GM19351 (cell line): ENCODE results near the gene CCDC142.
A peak's percentile ranks its signal among the peaks of the same experiment; 100 is the strongest.
"Not testable (repeated sequence)": the region's sequence is repeated elsewhere in the genome, so short reads cannot be mapped to it uniquely, and the experiment has no call there.

Source experiments
- ATAC-seq: cut with Tn5 transposase; IDR thresholded peaks from one replicate; pipeline ENCODE4 v1.9.1; 2021; ENCODE audit warnings: mild to moderate bottlenecking, moderate library complexity; ENCODE audit not compliant: unreplicated experiment

Gene CCDC142

DNA sequence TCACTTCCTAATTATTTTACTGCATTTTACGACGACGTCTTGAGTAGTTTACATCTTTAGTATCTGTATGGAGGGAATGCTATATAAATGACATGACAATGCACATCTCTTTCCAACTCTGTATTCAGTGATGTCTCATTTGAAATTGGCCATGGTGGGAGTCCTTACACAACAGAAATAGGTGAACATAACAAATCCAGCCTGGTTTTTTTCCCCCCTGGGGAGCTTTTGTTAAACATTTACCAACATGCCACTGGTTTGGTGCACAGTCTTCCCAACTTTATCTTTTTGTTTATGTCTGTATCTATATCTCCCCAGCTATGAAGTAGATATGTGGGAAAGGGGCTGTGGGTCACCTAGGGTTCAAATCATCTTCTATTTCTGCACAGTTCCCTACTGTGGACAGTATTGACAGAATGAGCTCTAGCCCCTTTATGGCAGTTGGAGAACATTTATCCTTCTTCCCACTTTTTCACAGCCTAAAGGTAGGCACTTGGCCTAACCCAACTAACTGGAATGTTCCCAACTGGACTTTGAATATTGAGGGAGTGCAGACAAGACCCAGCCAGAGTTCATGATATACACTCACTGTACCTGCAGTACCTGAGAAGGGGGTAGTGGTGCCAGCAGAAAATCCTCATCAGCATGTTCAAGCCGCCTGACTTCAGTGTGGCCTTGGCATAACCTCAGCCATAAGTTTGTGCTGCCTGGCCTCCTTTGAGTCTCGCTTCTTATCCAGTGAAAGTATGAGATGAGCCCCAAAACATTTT, 35.4 kb downstream of the CCDC142 start:
- no peak for ATAC-seq

DNA sequence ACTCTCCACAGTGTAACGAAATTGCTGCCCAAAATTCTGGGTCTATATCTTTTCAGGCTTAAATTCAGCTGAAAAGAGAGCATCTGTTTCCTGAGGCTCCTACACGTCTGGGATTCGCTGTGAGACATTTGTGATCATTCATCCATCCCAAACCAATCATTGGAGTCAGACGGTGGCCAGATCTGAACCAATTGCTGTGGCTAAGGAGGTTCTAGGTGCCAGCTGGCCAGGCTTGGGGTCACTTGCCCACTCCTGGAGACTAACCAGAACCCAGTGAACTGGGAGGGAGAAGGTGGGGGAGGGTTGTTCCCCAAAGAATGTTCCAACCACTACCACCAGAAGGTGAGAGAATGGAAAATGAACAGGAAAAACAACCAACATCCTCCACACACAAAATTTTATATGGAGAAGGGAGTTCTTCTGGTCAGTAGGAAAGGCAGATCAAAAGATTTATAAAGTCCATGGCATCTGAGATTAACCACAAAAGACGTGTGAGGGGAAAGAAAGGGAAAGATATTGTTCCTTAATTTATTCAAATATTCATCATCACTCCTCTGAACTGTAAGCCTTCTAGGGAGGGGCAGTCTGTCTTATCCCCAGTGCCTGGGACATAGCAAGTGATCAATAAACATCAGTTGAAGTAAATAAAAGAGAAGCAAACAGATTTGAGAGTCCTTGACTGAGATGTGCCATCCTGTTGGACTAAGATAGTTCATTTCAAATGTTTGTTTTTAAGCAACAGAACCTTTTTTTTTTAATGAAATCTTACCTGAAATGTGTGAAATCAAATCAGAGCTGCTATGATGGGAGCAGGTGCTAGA, 38.1 kb downstream of the CCDC142 start:
- ATAC-seq = no peak

DNA sequence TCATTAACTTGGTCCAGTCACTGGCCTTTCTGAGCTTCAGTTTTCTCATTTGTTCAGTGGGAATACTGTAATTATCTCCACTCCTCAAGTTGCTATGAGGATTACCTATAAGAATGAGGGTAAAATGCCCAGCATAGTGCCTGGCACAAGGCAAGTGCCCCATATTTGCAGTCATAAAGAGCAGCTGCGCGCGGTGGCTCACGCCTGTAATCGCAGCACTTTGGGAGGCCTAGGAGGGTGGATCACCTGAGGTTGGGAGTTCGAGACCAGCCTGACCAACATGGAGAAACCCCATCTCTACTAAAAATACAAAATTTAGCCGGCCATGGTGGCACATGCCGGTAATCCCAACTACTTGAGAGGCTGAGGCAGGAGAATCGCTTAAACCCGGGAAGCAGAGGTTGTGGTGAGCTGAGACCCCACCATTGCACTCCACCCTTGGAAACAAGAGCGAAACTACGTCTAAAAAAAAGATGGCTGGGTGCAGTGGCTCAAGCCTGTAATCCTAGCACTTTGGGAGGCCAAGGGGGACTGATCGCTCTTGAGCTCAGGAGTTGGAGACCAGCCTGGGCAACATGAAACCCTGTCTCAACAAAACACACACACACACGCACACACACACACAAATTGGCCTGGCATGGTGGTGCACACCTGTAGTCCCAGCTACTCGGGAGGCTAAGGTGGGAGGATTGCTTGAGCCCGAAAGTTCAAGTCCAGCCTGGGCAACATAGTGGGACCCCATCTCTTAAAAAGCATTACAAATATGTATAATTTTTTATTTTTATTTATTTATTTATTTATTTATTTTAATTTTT, 40.1 kb downstream of the CCDC142 start:
- not testable (repeated sequence) for ATAC-seq

DNA sequence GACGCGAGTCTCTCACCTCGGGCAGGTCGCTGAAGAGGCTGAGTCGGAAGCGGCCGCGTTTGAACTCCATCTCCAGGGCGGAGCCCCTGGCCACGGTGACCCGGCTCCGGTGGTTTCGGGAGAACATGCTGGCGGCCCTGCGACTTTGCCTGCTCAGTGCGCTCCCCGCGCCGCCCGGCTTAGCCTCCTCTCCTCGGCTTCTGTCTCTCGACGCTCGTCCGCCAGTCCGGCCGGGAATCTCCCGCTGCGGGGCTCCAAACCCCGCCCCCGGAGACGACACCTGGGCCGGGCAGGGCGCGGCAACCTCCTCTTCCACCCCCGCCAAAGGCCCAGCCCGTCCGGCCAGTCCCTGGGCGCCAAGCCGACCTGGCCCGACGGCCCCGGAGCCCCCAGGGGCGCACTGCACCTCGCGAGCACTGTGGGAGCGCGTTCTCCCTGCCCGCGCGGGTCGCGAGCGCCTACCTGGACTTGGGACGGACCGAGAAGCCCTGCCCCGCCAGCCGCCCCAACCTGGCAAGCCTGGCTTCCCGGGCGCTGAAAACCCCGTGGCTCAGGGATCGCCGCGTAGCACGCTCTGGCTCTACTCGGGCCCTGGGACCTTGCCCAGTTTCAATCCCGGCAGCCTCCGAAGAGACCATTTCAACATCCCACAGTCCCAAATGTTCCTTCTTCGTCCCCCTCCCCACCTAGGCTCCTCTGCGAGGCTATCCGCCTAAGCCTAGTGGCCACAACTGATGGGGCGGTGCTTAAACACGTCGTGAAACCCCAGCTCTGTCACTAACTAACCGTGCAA, 40.9 kb downstream of the CCDC142 start, which contains the start of gene RTKN:
Gene RTKN (minus strand): TSS at position 248 of the 793 bp plus-strand sequence. CDS start 121 bp downstream, at position 127.
- no peak for ATAC-seq

DNA sequence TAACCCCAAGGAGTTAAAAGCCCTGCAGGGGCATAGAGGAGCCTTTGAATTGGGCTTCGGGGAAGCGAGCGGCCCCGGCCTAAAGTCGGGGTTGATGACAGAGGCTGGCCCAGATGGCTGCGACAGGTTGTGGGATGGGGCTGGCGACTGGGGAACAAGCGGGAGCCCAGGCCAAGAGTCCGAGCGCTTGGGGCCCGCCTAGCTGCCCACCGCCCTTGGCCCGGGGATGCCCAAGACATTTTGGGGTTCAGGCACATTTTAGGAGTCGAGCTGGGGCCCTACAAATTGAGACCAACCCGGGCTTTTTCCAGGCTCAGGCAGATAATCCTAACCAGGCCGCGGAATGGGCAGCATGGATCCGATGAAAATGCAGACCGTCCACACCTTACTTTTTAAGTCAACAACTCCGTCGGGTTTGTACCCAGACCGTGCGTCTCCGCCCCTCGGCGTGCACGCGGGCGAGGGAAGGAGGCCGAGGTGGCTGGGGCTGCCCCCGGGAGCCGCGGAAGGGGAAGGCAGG, 41.6 kb downstream of the CCDC142 start:
- ATAC-seq = no peak

DNA sequence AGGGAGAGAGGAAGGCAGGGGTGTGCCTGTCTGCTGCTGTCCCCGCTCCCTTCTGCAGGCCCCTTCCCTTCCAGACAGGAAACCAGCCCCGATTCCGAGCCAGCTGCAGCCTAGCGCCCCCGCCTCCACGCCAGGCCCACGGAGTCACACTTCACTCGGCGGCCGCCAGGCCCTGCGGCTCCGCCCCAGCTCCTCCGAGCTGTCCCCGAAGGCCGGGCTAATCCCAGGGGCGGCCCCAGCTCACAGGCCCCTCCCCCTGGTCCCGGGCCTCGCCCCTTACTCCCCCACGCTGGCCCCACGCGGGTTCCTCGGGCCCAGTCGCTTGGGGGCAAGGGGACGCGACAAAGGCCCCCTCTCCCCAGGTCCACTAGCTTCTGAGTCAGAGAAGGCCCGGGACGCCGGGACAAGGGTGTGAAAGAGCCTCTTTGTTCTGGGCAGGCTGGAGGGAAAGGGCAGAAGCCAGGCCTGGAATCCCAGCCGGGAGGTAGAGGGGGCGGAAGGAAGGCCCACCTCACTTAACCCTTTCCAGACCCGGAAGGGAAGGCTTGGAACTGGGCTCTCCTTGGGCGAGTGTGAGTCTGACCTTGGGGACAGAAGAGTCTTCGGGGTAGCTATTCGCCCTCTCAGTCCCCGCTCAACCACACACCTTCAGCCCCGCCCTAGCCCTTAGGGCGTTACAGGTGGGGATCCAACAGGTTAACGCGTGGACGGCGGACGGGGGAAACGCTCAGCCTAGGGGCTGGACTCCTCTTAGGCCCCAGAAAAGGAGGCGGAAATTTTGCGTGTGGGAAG, 42.2 kb downstream of the CCDC142 start:
- peak; percentile 93 for ATAC-seq

DNA sequence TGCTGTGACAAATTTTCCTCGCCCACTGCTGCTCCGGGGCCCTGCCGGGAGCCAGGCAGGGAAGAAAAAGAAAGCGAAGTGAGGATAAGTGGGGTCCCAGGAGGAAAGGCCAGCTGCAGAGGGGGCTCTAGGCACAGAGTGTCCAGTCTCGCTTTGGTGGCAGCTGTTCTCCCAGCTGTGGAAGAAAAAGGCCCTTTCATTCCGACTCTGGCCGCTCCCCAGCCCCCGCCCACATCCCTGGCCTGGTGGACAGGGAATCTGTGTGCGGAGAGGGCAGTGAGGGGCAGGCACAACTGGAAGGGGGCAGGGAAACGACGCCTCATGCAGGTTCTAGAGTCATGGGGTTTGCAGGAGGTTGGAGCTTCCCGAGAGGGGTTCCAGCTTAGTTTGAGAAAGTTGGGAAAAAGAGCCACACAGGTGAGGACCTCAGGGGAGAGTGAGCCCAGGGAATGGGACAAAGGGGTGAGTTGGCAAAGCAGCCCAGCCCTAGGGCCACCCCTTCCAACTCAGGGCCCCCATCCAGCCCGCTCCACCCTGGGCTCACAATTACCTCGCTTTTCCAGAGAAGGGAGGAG, 42.9 kb downstream of the CCDC142 start:
- no peak for ATAC-seq

DNA sequence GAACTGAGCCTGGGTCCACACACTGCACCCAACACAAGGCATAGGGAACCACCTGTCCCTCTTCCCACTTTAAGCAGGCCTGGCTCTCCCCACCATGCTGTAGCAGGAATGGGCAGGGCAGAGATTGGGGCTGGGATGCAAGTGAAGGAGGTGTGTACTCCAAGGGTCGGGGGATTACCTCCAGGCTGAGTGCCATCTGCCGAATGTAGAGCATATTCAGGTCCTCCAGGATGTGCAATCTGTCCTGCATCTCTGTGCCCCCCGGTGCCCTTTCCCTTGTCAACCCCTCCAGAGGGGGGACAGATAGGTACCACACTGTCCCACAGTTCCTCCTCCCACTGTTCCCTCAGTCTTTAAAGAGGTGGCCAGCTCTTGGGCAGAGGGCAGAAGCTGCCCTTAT, 43.4 kb downstream of the CCDC142 start:
- ATAC-seq = no peak

DNA sequence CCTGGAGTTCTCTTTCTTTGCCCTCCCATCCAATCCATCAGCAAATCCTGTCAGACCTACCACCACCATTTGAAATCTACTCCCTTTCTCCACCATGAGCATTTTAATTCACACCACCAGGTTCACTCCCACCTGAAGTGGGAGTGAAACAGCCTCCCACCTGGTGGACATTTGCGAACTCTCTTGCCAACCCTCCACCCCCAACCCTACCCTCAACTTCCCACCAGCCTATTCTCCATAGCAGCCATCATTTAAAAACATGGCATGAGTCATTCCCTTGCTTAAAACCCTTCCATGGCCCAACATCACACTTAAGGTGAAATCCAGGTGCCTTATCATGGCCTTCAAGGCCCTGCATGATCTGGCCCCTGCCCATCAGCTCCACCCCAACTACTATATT, 44.5 kb downstream of the CCDC142 start:
- ATAC-seq = no peak

DNA sequence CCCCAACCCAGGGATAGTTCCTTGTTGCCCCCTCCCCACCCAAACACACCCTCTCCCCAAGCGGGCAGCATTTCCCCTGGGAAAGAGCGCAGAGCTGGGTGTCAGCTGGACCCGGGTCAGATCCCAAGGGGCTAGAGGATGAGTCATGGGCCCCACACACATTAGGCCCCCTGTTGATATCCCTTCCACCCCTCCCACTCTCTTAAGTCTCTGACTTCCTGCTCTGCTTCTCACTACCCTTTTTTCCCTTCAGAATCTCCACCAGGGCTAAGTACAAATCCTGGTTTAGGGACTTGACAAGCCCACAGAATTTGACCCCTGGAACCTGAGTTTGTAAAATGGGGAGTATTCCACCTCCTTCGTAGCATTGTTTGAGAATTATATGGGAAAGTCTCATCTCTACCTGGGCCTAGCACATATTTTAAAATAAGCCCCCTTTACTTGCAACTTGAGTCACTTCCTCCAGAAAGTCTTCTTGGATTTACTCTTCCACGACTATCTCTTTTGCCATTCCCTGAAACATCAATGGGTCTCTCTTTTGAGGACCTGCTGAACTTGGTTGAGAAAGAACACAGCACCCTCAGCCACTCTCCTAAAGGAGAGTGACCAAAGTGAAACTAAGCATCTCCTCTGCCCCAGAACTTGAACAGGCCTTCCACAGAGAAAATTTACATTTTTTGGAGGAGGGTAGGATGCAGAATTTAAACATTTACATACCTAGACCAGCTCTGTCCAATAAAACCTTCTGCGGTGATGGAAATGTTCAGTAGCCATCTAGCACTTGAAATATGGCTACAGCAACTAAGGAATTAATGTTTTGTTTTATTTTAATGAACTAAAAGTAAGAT, 45.7 kb downstream of the CCDC142 start:
- no peak for ATAC-seq

DNA sequence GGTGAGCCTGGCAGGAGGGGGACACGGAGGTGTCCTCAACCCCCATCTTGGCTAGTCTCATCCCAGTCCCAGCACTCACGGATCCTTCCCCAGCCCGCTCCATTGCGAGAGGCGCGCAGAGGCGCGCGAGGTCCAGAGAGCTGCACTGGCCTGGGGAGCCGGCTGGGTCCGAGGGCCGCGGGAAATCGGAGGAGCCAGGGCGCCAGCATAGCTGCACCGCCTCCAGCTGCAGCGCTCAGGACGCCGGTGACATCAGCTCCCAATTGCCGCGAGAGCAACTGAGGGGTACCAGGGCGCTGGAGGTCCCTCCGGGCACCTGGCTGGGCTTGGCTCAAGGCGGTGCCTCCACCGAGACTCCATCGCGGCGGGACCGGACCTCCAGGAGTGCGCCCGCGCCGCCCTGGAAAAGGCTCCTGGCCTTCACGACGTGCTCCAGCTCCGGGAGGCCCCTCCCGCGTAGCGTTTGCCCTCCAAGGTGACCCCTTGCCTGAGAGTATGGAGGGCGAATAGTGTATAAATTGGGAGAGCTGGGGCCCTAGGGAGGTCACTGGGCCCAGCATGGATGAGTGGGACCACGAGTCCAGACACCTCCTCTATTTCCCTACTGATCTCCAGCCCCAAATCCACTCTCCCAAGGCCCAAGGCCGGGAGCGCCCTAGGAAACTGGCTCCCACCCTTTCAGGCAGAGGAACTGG, 46.5 kb downstream of the CCDC142 start:
- no peak for ATAC-seq

DNA sequence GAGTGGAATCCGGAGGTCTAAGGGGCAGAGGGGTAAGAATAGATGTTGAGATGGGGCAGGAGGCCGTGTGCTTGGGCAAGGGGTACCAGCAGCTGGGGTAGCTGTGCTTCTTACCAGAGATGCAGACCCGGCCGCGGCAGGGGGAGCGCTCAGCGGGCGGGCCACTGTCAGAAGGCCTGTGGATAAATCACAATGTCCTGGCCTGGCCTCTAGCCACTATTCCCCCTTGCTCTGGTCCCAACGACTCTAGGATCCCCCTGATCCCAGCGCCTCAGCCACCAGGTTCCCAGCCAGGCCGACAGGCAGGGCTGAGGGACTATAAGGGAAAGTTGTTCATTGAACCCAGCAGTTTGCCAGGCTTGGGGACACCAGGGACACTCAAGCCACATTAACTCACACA, 52.3 kb downstream of the CCDC142 start:
- no peak for ATAC-seq

DNA sequence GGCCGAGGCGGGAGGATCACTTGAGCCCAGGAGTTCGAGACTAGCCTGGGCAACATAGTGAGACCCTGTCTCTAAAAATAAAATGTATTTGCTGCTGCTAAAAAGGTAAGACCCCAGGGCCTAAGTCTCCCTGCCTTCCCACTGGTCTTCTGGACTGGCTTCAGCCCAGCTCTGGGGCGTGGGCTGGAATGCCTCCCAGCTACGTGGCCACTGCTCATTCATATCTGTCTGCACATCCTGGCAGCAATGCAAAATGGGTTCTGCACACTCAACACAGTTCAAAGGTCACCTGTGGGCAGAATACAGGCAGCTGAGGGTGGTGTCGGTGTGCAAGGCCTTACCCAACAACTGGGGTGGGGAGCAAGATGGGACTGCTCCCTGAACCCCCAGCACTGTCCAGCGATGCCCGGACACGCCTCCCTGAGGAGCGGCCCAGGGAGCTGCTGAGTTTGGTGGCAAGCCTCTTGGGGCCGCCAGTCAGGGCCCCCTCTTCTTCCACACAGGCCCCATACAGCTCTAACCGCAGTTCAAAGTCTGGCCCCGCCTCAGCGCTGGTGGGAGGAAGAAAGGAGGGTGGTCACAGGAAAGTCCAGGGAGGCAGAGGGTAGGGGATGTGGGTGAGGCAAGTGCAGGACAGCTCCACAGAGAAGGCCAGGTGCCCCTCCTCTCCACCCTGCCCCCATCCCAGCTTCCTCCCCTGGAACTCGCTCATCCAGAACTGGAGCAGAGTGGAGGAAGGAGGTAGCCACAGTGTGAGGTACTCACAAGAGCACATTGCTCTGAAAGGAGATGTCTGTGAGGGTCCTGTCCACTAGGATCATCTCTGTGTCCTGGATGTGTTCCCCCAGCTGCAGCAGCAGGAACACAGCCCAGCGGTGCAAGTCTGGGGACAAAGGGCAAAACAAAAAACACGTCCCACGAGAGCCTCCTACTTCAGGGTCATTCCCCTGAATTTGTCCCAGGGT, 53.0 kb downstream of the CCDC142 start:
- ATAC-seq = no peak

DNA sequence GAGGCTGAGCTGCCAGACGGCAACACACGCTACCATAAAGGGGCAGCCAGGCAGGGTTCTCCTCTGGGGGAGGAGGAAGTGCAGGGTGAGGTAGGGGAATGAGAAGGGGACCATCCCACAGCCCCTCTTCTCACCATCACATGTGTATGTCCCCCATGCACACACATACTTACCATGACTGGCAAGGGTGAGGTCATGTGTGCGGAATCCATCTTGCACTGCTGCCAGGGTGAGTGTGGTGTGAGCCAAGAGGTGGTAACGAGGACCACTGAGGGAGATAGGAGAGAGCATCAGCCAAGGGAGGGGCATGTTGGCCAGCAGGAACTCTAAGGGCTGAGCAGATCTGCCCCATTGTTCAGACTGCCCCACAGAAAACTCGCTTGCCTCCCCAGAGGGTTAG, 54.1 kb downstream of the CCDC142 start:
- no peak for ATAC-seq

DNA sequence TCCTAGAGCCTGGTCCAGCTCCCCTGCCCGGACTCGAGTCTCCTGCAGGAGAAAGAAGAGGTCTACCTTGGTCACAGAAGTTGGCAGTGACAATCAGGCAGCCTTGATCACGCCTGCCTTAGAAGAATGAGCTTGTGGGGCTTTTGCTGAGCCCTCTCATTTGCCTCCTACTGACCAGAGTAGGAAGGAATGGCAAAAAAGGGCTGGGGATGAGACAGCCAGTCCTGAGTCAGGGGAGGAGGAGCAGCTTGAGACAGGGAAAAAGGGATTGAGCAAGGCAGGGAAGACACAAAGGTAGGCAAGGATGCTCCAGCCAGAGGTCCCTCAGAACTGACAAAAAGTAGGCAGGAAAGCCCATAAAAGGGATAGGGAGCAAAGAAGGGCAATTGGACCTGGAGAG, 55.2 kb downstream of the CCDC142 start:
- no peak for ATAC-seq

DNA sequence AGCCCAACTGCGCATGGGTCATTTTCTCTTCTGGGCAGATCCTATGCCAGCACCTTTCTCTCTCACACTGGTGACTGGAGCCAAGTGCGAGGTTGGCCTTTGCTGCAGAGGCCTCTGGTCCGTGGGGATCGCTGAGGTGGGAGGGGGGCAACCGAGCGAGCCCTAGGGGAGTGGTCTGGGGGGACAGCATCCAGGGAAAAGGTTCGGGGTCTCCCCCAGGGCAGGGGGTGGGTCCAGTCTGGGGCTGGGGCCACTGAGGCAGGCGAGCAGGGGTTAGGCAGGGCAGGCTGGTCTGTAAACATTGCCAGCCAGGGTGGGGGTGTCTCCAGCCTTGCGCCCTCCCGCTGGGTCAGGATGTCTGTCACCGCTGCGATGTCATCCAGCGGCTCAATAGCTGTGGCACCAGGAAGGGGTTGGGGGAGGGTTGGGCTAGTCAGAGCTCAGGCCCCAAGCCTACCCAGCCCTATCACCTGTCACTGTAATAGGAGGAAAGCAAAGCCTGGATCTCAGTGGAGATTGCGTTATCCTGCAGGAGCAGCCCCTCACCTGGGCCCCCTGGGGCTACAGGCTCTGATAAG, 56.5 kb downstream of the CCDC142 start:
- ATAC-seq = no peak
